ENCODE data around the gene PHC3.

- no peak for TF ChIP-seq CTCF (IDR thresholded peaks at IDR 0.05)
- TF ChIP-seq POLR2A (IDR thresholded peaks at IDR 0.05), result no peak
Observed at GRCh38 chr3:170077361-170077760, 104.2 kb downstream of the PHC3 start.
